Omental fat pad (tissue), 4 donors: ENCODE data around the gene SLC2A2. TPM values are rescaled to one million over a fixed set of nuclear protein-coding genes. Genes with fewer than 3 reads are reported as not detected.

Source experiments
- ATAC-seq: fragments of 150-250 bp; one replicate; pipeline ENCODE4 v1.9.1; 2016; ENCODE audit warnings: mild to moderate bottlenecking, moderate library complexity; ENCODE audit not compliant: low FRiP score
- DNase-seq: peaks from one replicate; pipeline ENCODE4 v3.0.0-alpha.2; 2019; ENCODE audit warnings: low spot score
- total RNA-seq, 4 donors: library from RNA; depleted of rRNA; stranded (reverse); fragments of >200 nt; gene quantifications; one replicate each; pipeline ENCODE4 v1.1.0, GENCODE V29; 2016
- TF ChIP-seq, protein P1 (sequence below), 3 donors: fragments of 450-650 bp; IDR thresholded peaks; one replicate each; pipeline ENCODE4 v1.5.1; 2016 to 2017; ENCODE audit warnings: antibody characterized with exemption in 3 of 3, mild to moderate bottlenecking in 3 of 3, moderate library complexity in 2 of 3

Gene SLC2A2
- total RNA-seq, 4 donors from 2014 or later = not detected

DNA sequence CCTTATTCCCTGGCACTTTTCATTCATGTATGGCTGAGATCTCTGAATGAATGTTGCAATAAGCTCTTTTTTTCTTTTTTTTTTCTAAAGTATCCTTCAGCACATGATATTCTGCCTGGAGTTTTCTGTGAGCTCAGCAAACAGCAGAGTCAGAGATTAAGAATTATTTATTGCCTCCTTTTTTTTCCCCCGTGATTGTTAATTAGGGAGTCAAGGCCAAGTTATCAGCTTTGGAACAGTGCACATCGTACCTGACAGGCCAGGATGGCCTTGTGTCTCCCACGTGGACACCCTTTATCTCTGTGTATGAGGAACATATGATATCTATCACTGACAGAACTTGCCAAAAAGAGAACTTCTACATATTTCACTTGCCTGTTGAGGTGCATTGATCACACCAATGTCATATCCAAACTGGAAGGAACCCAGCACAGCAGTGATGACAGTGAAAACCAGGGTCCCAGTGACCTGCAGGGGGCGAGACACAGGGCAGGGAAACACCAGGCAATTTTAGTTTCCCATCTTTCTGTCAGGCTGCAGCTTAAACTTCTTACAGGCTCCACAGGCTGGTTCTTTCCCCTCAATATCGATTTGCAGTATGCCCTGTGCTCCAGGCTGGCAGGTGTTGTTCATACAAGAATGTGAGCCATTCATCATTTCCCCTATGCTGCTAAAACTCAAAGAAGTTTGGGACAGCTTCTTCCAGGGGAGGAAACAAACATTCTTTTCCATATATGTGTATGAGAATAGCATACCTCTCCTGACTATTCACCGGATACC is 8.2 kb downstream of the SLC2A2 start:
- TF ChIP-seq, protein P1, sequence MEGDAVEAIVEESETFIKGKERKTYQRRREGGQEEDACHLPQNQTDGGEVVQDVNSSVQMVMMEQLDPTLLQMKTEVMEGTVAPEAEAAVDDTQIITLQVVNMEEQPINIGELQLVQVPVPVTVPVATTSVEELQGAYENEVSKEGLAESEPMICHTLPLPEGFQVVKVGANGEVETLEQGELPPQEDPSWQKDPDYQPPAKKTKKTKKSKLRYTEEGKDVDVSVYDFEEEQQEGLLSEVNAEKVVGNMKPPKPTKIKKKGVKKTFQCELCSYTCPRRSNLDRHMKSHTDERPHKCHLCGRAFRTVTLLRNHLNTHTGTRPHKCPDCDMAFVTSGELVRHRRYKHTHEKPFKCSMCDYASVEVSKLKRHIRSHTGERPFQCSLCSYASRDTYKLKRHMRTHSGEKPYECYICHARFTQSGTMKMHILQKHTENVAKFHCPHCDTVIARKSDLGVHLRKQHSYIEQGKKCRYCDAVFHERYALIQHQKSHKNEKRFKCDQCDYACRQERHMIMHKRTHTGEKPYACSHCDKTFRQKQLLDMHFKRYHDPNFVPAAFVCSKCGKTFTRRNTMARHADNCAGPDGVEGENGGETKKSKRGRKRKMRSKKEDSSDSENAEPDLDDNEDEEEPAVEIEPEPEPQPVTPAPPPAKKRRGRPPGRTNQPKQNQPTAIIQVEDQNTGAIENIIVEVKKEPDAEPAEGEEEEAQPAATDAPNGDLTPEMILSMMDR (IDR thresholded peaks at IDR 0.05) = no peak
- ATAC-seq = no peak
- DNase-seq = no peak

DNA sequence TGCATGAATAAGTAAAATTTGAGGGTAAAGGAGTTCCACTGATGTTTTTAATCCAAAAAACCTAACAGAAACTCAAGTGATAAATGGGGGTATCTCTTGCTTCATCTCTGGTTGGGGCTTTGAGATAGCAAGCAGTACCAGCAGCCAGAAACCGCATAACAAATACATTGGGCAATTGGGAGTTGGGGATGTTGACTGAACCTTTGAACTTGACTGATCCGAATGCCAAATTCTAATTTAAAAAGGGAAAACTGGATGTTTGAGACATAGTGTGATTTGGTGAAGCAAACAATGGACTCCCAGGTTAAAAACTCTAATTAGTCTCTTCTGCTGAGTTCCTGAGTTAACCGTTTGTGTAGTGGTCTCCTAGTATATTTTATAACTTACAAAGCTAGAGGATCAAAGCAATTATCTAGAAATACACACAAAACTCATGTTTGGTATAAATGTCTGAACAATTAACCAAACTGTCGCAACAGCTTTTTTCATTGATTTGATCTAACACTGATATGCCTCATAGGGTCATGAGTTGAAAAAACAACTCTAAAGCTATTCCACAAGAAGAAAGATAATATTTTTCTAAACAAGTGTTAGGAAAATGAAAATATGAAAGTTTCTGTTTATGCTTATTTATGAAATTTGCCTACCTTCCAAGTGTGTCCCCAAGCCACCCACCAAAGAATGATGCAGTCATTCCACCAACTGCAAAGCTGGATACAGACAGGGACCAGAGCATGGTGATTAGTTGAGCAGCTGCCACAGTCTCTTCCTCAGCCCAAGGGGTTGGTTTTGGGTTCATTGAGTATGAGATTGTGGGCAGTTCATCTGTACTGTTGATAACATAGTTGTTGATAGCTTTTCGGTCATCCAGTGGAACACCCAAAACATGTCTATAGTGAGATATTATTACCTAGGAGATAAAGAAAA is 12.4 kb downstream of the SLC2A2 start:
- TF ChIP-seq, protein P1 (IDR thresholded peaks at IDR 0.05) = no peak
- DNase-seq (no peak), ATAC-seq (no peak)

- TF ChIP-seq, protein P1 (IDR thresholded peaks at IDR 0.05) = no peak
- DNase-seq = no peak
- ATAC-seq = no peak
Measured at GRCh38 chr3:171011873-171012336, 14.6 kb downstream of the SLC2A2 start.

DNA sequence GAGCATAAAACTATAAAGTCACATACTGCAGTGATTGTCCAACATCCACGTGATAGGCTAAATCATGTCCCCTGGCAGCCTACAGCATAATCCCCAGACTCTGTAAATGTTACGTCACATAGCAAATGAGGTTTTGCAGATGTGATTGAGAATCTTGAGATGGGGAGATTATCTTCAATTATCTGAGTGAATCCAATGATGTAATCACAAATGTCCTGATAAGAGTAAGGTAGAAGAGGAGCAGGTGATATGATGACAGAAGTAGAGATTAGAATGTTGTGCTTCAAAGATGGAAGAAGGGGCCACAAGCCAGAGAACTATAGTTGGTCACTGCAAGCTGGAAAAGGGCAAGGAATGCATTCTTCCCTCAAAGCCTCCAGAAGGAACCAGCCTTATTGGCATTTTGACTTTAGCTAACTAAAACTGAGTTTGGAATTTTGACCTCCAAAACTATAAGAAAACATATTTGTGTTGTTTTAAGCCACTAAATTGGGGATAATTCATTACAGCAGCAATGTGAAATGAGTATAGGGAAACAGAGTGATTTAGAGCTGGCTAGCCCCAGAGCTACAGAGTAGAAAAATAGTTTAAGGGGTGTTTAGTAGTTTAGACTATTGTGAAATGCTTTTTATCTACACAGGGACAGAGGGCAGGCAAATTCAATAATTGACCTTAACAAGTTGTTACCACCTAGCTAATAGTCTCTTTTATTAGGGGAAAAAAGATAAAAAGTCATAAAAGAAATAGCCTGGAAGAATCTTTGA is 15.2 kb downstream of the SLC2A2 start:
- DNase-seq (no peak), ATAC-seq (no peak)
- TF ChIP-seq, protein P1 (IDR thresholded peaks at IDR 0.05) = no peak

DNA sequence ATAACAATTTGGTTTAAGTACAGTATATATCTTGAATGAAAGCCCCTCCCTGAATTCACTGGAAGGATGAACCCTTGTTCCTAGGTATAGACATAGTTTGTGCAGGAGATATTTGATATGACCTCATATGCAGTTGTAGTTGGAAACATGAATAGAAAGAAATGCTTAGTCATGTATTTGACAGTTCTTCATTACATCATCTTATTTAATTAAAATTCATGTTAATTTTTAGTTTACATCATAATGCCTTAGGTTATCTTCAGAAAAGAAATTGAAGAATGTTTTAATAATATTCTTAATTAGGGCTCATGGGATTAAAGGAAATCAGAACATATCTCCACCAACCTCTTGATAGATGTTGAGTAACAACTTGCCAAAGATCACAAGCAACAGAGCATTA is 19.2 kb downstream of the SLC2A2 start:
- DNase-seq = no peak
- TF ChIP-seq, protein P1 (IDR thresholded peaks at IDR 0.05) = no peak
- ATAC-seq = no peak

DNA sequence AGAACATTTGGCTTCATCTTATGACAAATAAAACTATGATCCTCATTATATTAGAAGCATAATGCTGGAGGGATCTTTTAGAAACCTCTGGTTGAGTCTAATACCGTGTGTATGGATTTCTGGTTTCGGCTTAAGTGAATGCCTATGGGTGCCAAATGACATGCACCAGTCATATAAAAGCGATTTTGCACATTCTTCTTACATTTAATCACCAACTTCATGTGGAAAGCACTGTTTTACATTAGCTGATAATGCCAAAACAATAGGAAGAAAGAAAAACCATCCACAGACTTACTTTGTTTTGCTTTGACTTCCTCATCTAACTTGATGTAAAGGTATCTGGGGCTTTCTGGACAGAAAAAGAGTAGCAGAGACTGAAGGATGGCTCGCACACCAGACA is 20.9 kb downstream of the SLC2A2 start:
- TF ChIP-seq, protein P1 (IDR thresholded peaks at IDR 0.05) = no peak
- DNase-seq (no peak), ATAC-seq (no peak)
